HUES64 (cell line): ENCODE measurements around the gene PEDS1.
A peak's percentile ranks its signal among the peaks of the same experiment; 100 is the strongest.
"Not testable (repeated sequence)": the region's sequence is repeated elsewhere in the genome, so short reads cannot be mapped to it uniquely, and the experiment has no call there.

Experiments
- H3K27ac ChIP-seq: 2 replicates; pipeline ENCODE4 v1.7.0; 2013; ENCODE audit warnings: low read depth, low read length, inconsistent platforms
- H3K27me3 ChIP-seq: 2 replicates; pipeline ENCODE4 v1.6.1; 2013; ENCODE audit warnings: mild to moderate bottlenecking, low read length; ENCODE audit not compliant: insufficient read depth
- H3K36me3 ChIP-seq: 2 replicates; pipeline ENCODE4 v1.6.1; 2013; ENCODE audit warnings: mild to moderate bottlenecking, low read length; ENCODE audit not compliant: insufficient read depth
- H3K4me1 ChIP-seq: 2 replicates; pipeline ENCODE4 v1.6.1; 2013; ENCODE audit warnings: mild to moderate bottlenecking, low read length, moderate library complexity; ENCODE audit not compliant: insufficient read depth
- H3K4me3 ChIP-seq: 2 replicates; pipeline ENCODE4 v1.5.1; 2013; ENCODE audit warnings: mild to moderate bottlenecking, low read length, moderate library complexity
- H3K9ac ChIP-seq: 2 replicates; pipeline ENCODE4 v1.6.1; 2013; ENCODE audit warnings: mild to moderate bottlenecking, low read depth, low read length
- H3K9me3 ChIP-seq: 2 replicates; pipeline ENCODE4 v1.6.1; 2013; ENCODE audit warnings: low read depth, low read length; ENCODE audit not compliant: insufficient read depth
- WGBS: fragments of 150-250, 120-280 bp; methylation state at CpG from one replicate; pipeline ENCODE4 v1.1.7; 2013; ENCODE audit warnings: missing lambda C conversion rate; 5-methylcytosine and 5-hydroxymethylcytosine counted together

Gene PEDS1

GRCh38 chr20:50189681-50190250, 36.2 kb upstream of the PEDS1 start:
- H3K4me1 ChIP-seq, result peaks cover 31% of the 10 kb centered on the region
- no peaks in the 10 kb centered on the region for H3K36me3 ChIP-seq
- no peak overlapping the region for H3K9ac ChIP-seq
- no peaks in the 10 kb centered on the region; the same call in 1 of the 2 replicates for H3K27me3 ChIP-seq
- 32% methylated on average over 29 of the region's 29 CpGs for WGBS
- peak overlapping the region; percentile 68 for H3K4me3 ChIP-seq
- no peaks in the 10 kb centered on the region for H3K9me3 ChIP-seq
- H3K27ac ChIP-seq, result no peak overlapping the region

DNA sequence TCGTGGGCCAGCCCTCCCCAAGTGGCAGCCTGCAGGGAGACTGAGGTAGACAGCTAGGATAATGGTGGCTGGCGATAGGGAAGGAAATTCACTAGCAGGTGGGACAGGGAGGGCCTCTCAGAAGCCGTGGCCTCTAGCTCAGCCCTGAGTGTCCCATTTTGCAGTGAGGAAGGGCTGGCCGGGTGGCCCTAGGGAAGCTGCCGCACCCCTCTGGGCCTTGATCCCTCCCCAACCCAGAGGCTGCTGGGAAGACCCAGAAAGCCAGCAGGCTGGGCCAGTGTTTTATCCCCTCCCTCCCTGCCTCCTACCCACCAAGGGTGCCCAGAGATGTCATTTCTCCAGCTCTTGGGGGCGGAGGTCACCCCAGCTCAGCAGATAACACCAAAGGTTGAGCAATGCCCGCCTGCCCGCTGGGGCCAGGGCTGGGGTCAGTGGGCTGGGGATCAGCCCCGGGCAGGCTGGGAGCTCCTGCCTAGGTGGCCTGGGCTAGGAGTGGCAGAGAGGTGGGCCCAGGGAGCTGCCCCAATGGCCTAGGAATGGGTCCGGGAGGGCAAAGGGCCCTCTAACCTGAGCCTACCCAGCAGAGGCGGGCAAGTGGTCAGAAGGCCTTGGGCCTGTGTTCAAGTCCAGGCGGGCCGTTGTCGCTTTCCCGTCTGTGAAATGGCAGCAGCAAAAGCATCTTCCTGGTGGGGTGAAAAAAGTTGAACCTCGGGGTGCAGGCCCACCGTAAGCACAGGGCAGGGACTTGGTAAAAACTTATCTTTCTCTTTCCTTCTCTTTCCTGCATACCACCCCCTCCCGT, 35.6 kb upstream of the PEDS1 start:
- Histone ChIP-seq H3K9ac (no peak overlapping the region), H3K27ac (no peak overlapping the region), H3K27me3 (no peaks in the 10 kb centered on the region; the same call in 1 of the 2 replicates), H3K36me3 (no peaks in the 10 kb centered on the region), H3K4me3 (no peak overlapping the region), H3K4me1 (peaks cover 24% of the 10 kb centered on the region), H3K9me3 (no peaks in the 10 kb centered on the region)
- 88% methylated on average over 18 of the region's 18 CpGs for WGBS

GRCh38 chr20:50188287-50188688, 34.8 kb upstream of the PEDS1 start:
- H3K4me1 ChIP-seq, result peaks cover 16% of the 10 kb centered on the region
- no peak overlapping the region for H3K27ac ChIP-seq
- no peaks in the 10 kb centered on the region for H3K9me3 ChIP-seq
- no peak overlapping the region for H3K4me3 ChIP-seq
- WGBS, result 86% methylated on average over 6 of the region's 6 CpGs
- H3K9ac ChIP-seq, result no peak overlapping the region
- no peaks in the 10 kb centered on the region; the same call in 1 of the 2 replicates for H3K27me3 ChIP-seq
- no peaks in the 10 kb centered on the region for H3K36me3 ChIP-seq

GRCh38 chr20:50187403-50188051, 34.0 kb upstream of the PEDS1 start:
- 59% methylated on average over 11 of the region's 12 CpGs for WGBS
- no peak overlapping the region for H3K9ac ChIP-seq
- peaks cover 11% of the 10 kb centered on the region for H3K4me1 ChIP-seq
- no peaks in the 10 kb centered on the region for H3K36me3 ChIP-seq
- peak overlapping the region; percentile 58; the same call in 1 of the 2 replicates for H3K27ac ChIP-seq
- no peak overlapping the region for H3K4me3 ChIP-seq
- no peaks in the 10 kb centered on the region; the same call in 1 of the 2 replicates for H3K27me3 ChIP-seq
- H3K9me3 ChIP-seq, result no peaks in the 10 kb centered on the region

DNA sequence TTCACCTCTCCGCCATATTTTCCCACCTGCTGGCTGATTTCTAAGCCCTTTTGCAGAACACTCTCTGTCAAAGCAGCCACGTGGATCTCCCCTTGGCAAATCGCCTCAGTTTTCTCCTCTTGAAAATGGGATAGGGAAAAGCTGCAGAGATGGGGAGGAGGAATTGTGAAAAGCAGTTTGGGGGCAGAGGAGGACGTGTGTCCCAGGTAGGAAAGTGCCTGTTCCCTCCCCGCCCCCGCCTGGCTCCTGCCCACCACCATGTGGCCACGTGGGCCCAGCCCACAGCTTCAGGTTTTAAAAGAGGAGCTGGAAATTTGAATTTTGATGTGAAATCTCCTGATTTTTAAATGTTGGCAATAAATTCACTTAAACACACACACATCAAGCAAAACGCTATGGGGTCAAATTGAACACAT, 33.5 kb upstream of the PEDS1 start:
- Histone ChIP-seq H3K36me3 (no peaks in the 10 kb centered on the region), H3K4me3 (no peak overlapping the region), H3K4me1 (peaks cover 11% of the 10 kb centered on the region), H3K27me3 (no peaks in the 10 kb centered on the region; the same call in 1 of the 2 replicates), H3K27ac (peak overlapping the region; percentile 58; the same call in 1 of the 2 replicates), H3K9ac (no peak overlapping the region), H3K9me3 (no peaks in the 10 kb centered on the region)
- WGBS, result 73% methylated on average over 7 of the region's 8 CpGs

GRCh38 chr20:50186151-50186885, 32.8 kb upstream of the PEDS1 start:
- Histone ChIP-seq H3K36me3 (no peaks in the 10 kb centered on the region), H3K4me1 (peaks cover 11% of the 10 kb centered on the region), H3K27ac (no peak overlapping the region), H3K9me3 (no peaks in the 10 kb centered on the region), H3K4me3 (no peak overlapping the region), H3K27me3 (no peaks in the 10 kb centered on the region; the same call in 1 of the 2 replicates), H3K9ac (no peak overlapping the region)
- WGBS, result 32% methylated on average over 15 of the region's 16 CpGs

DNA sequence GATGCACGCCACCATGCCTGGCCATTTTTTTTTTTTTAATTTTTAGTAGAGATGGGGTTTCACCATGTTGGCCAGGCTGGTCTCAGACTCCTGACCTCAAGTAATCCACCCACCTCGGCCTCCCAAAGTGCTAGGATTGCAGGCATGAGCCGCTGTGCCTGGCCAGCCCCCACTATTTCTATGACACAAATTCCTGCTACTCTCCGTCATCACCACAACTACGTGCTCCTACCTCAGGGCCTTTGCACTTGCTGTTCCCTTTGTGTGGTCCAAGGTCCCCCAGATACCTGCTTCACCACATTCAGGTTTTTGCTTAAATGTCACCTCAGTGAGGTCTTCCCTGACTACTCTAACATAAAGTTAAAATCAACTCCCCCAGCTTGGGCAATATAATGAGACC, 31.9 kb upstream of the PEDS1 start:
- Histone ChIP-seq H3K27ac (no peak overlapping the region), H3K27me3 (no peaks in the 10 kb centered on the region; the same call in 1 of the 2 replicates), H3K4me1 (peaks cover 11% of the 10 kb centered on the region), H3K36me3 (no peaks in the 10 kb centered on the region), H3K9ac (no peak overlapping the region), H3K4me3 (no peak overlapping the region), H3K9me3 (no peaks in the 10 kb centered on the region)
- WGBS, result 96% methylated on average over 5 of the region's 5 CpGs

GRCh38 chr20:50182346-50182745, 28.8 kb upstream of the PEDS1 start:
- Histone ChIP-seq H3K9me3 (no peaks in the 10 kb centered on the region), H3K4me1 (peaks cover 3% of the 10 kb centered on the region; the same call in 1 of the 2 replicates), H3K9ac (no peak overlapping the region), H3K27ac (no peak overlapping the region), H3K36me3 (no peaks in the 10 kb centered on the region), H3K4me3 (no peak overlapping the region), H3K27me3 (no peaks in the 10 kb centered on the region)
- 97% methylated on average over 2 of the region's 2 CpGs for WGBS

DNA sequence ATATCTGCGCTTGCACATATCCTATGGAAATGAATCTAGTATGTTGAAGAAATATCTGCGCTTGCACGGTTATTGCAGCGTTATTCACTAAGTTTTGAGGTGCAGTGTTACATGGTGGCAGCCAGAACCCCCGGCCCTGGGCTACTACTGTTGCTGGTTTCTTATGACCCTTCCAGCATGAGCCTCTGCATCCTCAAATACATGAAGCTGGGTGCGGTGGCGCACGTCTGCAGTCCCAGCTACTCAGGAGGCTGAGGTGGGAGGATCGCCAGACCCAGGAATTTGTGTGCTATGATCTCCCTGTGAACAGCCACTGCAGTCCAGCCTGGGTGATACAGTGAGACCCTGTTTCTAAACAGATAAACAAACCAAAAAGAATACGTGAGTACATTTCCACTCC, 27.8 kb upstream of the PEDS1 start:
- Histone ChIP-seq H3K27me3 (no peaks in the 10 kb centered on the region), H3K9ac (no peak overlapping the region), H3K4me1 (no peaks in the 10 kb centered on the region), H3K4me3 (no peak overlapping the region), H3K9me3 (no peaks in the 10 kb centered on the region), H3K27ac (no peak overlapping the region), H3K36me3 (no peaks in the 10 kb centered on the region)
- 95% methylated on average over 10 of the region's 10 CpGs for whole genome bisulfite sequencing

- H3K4me1 ChIP-seq, H3K36me3 ChIP-seq, H3K27me3 ChIP-seq, H3K9ac ChIP-seq, H3K27ac ChIP-seq, H3K9me3 ChIP-seq, H3K4me3 ChIP-seq: not testable (repeated sequence)
- WGBS, result 94% methylated on average over 9 of the region's 9 CpGs
Measured at GRCh38 chr20:50178672-50179071, 25.1 kb upstream of the PEDS1 start.
